MM.1S (cell line): ENCODE measurements around the gene DMKN.

ENCODE experiments used
- DNase-seq: peaks from one replicate; pipeline ENCODE4 v3.0.0-alpha.2; 2015
- H2AFZ ChIP-seq: fragments of 300-600 bp; sonication (generic); 2 replicates; pipeline ENCODE4 v1.6.0; 2016; ENCODE audit warnings: antibody characterized with exemption, low read length
- H3F3A ChIP-seq: fragments of 300-600 bp; sonication (generic); 2 replicates; pipeline ENCODE4 v1.6.1; 2016; ENCODE audit warnings: mild to moderate bottlenecking, antibody characterized with exemption, low read length, moderate library complexity, mixed read lengths; ENCODE audit not compliant: insufficient read depth
- H3K27ac ChIP-seq: fragments of 300-600 bp; sonication (generic); 2 replicates; pipeline ENCODE4 v1.5.1; 2016; ENCODE audit warnings: mild to moderate bottlenecking, low read length
- H3K27me3 ChIP-seq: fragments of 300-600 bp; sonication (generic); replicated peaks from 2 replicates; pipeline ENCODE4 v1.6.0; 2016; ENCODE audit warnings: low read length; ENCODE audit not compliant: insufficient read depth
- H3K36me3 ChIP-seq: fragments of 300-600 bp; sonication (generic); replicated peaks from 2 replicates; pipeline ENCODE4 v1.6.1; 2016; ENCODE audit warnings: mild to moderate bottlenecking, low read length, mixed read lengths; ENCODE audit not compliant: insufficient read depth
- H3K4me1 ChIP-seq: fragments of 300-600 bp; sonication (generic); 2 replicates; pipeline ENCODE4 v1.6.1; 2016; ENCODE audit warnings: low read length, mixed read lengths
- H3K4me2 ChIP-seq: fragments of 300-600 bp; sonication (generic); 2 replicates; pipeline ENCODE4 v1.6.0; 2016; ENCODE audit warnings: low read depth, low read length
- H3K4me3 ChIP-seq: fragments of 300-600 bp; sonication (generic); 2 replicates; pipeline ENCODE4 v1.5.1; 2016; ENCODE audit warnings: low read length, mixed read lengths
- H3K79me2 ChIP-seq: fragments of 300-600 bp; sonication (generic); 2 replicates; pipeline ENCODE4 v1.6.1; 2016; ENCODE audit warnings: mixed run types, low read length, mixed read lengths
- H3K9ac ChIP-seq: fragments of 300-600 bp; sonication (generic); 2 replicates; pipeline ENCODE4 v1.6.1; 2016; ENCODE audit warnings: low read length, mixed read lengths
- H3K9me2 ChIP-seq: fragments of 300-600 bp; sonication (generic); replicated peaks from 2 replicates; pipeline ENCODE4 v1.6.1; 2016; ENCODE audit warnings: mild to moderate bottlenecking, low read length, mixed read lengths; ENCODE audit not compliant: insufficient read depth
- H3K9me3 ChIP-seq: fragments of 300-600 bp; sonication (generic); replicated peaks from 2 replicates; pipeline ENCODE4 v1.6.1; 2016; ENCODE audit warnings: mild to moderate bottlenecking, low read length, mixed read lengths; ENCODE audit not compliant: insufficient read depth
- H4K20me1 ChIP-seq: fragments of 300-600 bp; sonication (generic); 2 replicates; pipeline ENCODE4 v1.6.1; 2016; ENCODE audit warnings: mild to moderate bottlenecking, low read length, moderate library complexity, mixed read lengths; ENCODE audit not compliant: insufficient read depth
- CTCF ChIP-seq: fragments of 300-600 bp; sonication (generic); IDR thresholded peaks from 2 replicates; pipeline ENCODE4 v1.5.1; 2016; ENCODE audit warnings: antibody characterized with exemption, low read length, mixed read lengths
- EZH2 ChIP-seq: fragments of 300-600 bp; sonication (generic); optimal IDR thresholded peaks from 2 replicates; pipeline ENCODE3; 2017; ENCODE audit warnings: low read depth, mild to moderate bottlenecking, antibody characterized with exemption, low read length, mixed read lengths
- EZH2phosphoT487 ChIP-seq: fragments of 300-600 bp; sonication (generic); IDR thresholded peaks from 2 replicates; pipeline ENCODE4 v1.6.1; 2018; ENCODE audit warnings: antibody characterized with exemption, low read length

DMKN gene

GRCh38 chr19:35513628-35514281, at the start of gene DMKN:
TSS of gene DMKN (minus strand) at chr19:35513649. CDS start at chr19:35513475, 174 bp downstream.
- no peak within 1 kb of the TSS for H3K4me2 ChIP-seq
- TF ChIP-seq EZH2phosphoT487, result no peak
- peak; percentile 21 for TF ChIP-seq CTCF
- TF ChIP-seq EZH2, result no peak
- H4K20me1 ChIP-seq, result no peaks in the 10 kb centered on the region
- H3K4me3 ChIP-seq, result no peak within 1 kb of the TSS
- no peak within 1 kb of the TSS for H3K9ac ChIP-seq
- DNase-seq, result no peak
- H3F3A ChIP-seq, result no peaks in the 10 kb centered on the region
- H3K36me3 ChIP-seq, result no peaks in the 10 kb centered on the region
- H2AFZ ChIP-seq, result no peak within 1 kb of the TSS
- H3K27ac ChIP-seq, result no peak within 1 kb of the TSS
- no peaks in the 10 kb centered on the region for H3K4me1 ChIP-seq
- no peaks in the 10 kb centered on the region for H3K79me2 ChIP-seq
- peaks cover 98% of the 10 kb centered on the region for H3K27me3 ChIP-seq
- no peaks in the 10 kb centered on the region for H3K9me2 ChIP-seq
- H3K9me3 ChIP-seq, result no peaks in the 10 kb centered on the region

GRCh38 chr19:35562776-35563175, 49.3 kb upstream of the DMKN start:
- Histone ChIP-seq H3K27ac (no peak overlapping the region), H3K4me1 (no peaks in the 10 kb centered on the region), H3K9me3 (no peaks in the 10 kb centered on the region), H3K27me3 (peaks cover 83% of the 10 kb centered on the region), H3F3A (no peaks in the 10 kb centered on the region), H3K9me2 (no peaks in the 10 kb centered on the region), H2AFZ (no peak overlapping the region), H3K79me2 (no peaks in the 10 kb centered on the region), H3K9ac (no peak overlapping the region), H4K20me1 (no peaks in the 10 kb centered on the region), H3K4me3 (no peak overlapping the region), H3K36me3 (no peaks in the 10 kb centered on the region), H3K4me2 (no peak overlapping the region)
- DNase-seq, result no peak
- TF ChIP-seq CTCF, result no peak
- TF ChIP-seq EZH2, result no peak
- TF ChIP-seq EZH2phosphoT487, result no peak

GRCh38 chr19:35562336-35562735, 48.9 kb upstream of the DMKN start:
- DNase-seq, result no peak
- peaks cover 82% of the 10 kb centered on the region for H3K27me3 ChIP-seq
- H3K4me3 ChIP-seq, result no peak overlapping the region

More at GRCh38 chr19:35562336-35562735, 48.9 kb upstream of the DMKN start:
- H3K4me1 ChIP-seq, result no peaks in the 10 kb centered on the region
- no peaks in the 10 kb centered on the region for H3K9me2 ChIP-seq
- H3K9ac ChIP-seq, result no peak overlapping the region
- no peaks in the 10 kb centered on the region for H3K9me3 ChIP-seq
- no peak overlapping the region for H3K4me2 ChIP-seq
- no peaks in the 10 kb centered on the region for H3F3A ChIP-seq
- no peaks in the 10 kb centered on the region for H3K36me3 ChIP-seq
- TF ChIP-seq EZH2phosphoT487 (no peak), EZH2 (no peak), CTCF (no peak)
- no peaks in the 10 kb centered on the region for H3K79me2 ChIP-seq
- H4K20me1 ChIP-seq, result no peaks in the 10 kb centered on the region
- no peak overlapping the region for H3K27ac ChIP-seq
- no peak overlapping the region for H2AFZ ChIP-seq
